Tracheal epithelial cell (primary cell): Measurements from ENCODE around the gene GRID1. TPM values are rescaled to one million over a fixed set of nuclear protein-coding genes. Genes with fewer than 3 reads are reported as not detected.

ENCODE experiments used
- total RNA-seq: library from RNA; depleted of rRNA; stranded (reverse); fragments of >200 nt; gene quantifications from 2 replicates; pipeline ENCODE4 v1.2.1, GENCODE V29; 2014

GRID1 gene
- total RNA-seq = under 0.01 and 0.21 TPM in 2 replicates

DNA sequence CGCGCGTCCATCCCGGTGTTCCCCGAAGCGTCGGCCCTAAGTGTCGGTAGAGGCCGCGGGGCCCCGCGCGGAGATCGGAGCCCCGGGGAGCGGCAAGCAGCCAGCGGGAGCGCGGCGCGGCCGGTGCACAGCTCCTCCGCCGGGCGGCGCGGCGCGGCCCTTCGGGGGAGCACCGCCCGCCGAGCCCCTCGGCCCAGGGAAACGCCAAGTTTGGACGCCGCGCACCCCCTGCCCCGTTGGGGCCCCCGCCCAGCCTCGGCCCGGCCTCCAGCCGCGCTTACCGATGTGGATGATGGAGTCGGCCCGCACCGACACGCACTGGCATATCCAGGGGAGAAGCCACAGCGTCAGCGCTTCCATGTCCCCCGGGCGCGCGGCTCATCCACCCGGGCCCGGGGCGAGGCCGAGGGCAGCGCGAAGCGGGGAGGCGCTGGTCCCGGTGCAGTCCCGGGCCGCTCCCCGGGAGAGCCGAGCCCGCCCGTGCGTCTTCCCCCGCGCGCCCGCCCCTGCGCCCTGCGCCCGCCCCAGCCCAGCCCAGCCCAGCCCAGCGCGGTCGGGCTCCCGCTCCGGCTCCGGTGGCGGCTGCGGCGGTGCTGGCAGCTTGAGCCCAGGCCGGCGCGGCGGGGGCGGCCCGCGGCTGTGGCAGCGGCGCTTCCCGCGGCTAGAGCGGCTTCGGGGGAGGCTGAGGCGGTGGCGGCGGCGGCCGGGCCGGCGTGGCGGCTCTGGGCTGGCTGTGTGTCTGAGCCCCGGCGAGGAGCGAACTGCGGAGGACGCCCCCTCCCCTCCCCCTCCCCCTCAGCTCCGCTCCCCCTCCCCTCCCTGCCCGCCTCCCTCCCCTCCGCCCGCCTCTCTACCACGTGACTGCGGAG, at the start of gene GRID1:
Gene GRID1, minus strand, starts transcription at position 763 of the 869 bp plus-strand sequence.

Other genes starting within 250 kb of the GRID1 start
- 37.9 and 39.5 TPM in 2 replicates for gene WAPL, start 155.0 kb upstream of the GRID1 start, total RNA-seq